WTC11 (cell line): ENCODE results near the gene YAP1.

Experiments used
- CTCF ChIP-seq: fragments of 200-600 bp; IDR thresholded peaks from 2 replicates; pipeline ENCODE4 v1.8.0; 2022; ENCODE audit warnings: antibody characterized with exemption
- ZNF121 ChIP-seq: sonication (generic); formaldehyde crosslinking; IDR thresholded peaks from 2 replicates; pipeline ENCODE4 v1.8.0; 2023; ENCODE audit warnings: missing genetic modification reagents
- ZNF671 ChIP-seq: fragments of 250-450 bp; sonication (Bioruptor Pico); IDR thresholded peaks from 2 replicates; pipeline ENCODE4 v1.8.0; 2021; ENCODE audit warnings: mild to moderate bottlenecking

- TF ChIP-seq CTCF (no peak), ZNF671 (CRISPR knock-in tag) (no peak), ZNF121 (no peak)
These were observed 67.9 kb downstream of the YAP1 start for GRCh38 chr11:102177974-102178631.
